RWPE1 (cell line): ENCODE results near the gene ZMIZ1.

Experiments used
- CTCF ChIA-PET: fragments of 350-600 bp; sonication (Branson Sonifier 250); formaldehyde crosslinking; extraction: SDS; loops from one replicate; lab custom pipeline; 2021; lab: Yijun Ruan, JAX
- POLR2A ChIA-PET: fragments of 400-600 bp; formaldehyde crosslinking; extraction: SDS; loops from one replicate; lab custom pipeline; 2020; ENCODE audit warnings: antibody characterized with exemption; ENCODE audit not compliant: low non-redundant PET; lab: Yijun Ruan, JAX
- DNase-seq: peaks from one replicate; pipeline ENCODE4 v3.0.0; 2012; ENCODE audit warnings: low spot score
- H3K27ac ChIP-seq: fragments of 450-650 bp; 2 replicates; pipeline ENCODE4 v1.5.1; 2017
- TF ChIP-seq, protein P1 (sequence below): fragments of 450-650 bp; conservative IDR thresholded peaks from 2 replicates; pipeline ENCODE4 v1.5.1; 2017; ENCODE audit warnings: low read depth, mild to moderate bottlenecking

Gene ZMIZ1

GRCh38 chr10:79069325-79070080, 737 bp downstream of the ZMIZ1 start:
- TF ChIP-seq, protein P1, sequence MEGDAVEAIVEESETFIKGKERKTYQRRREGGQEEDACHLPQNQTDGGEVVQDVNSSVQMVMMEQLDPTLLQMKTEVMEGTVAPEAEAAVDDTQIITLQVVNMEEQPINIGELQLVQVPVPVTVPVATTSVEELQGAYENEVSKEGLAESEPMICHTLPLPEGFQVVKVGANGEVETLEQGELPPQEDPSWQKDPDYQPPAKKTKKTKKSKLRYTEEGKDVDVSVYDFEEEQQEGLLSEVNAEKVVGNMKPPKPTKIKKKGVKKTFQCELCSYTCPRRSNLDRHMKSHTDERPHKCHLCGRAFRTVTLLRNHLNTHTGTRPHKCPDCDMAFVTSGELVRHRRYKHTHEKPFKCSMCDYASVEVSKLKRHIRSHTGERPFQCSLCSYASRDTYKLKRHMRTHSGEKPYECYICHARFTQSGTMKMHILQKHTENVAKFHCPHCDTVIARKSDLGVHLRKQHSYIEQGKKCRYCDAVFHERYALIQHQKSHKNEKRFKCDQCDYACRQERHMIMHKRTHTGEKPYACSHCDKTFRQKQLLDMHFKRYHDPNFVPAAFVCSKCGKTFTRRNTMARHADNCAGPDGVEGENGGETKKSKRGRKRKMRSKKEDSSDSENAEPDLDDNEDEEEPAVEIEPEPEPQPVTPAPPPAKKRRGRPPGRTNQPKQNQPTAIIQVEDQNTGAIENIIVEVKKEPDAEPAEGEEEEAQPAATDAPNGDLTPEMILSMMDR = no peak
- POLR2A ChIA-PET = no interaction called here
- CTCF ChIA-PET = interaction anchor here (1.0 to 6.1 kb wide), 3 partner anchors 122 to 217 kb away, joined by 3 to 42 read pairs (median 4); no protein-coding TSS in a partner anchor
- DNase-seq = peak; percentile 64
- peak overlapping the region; percentile 100 for H3K27ac ChIP-seq

DNA sequence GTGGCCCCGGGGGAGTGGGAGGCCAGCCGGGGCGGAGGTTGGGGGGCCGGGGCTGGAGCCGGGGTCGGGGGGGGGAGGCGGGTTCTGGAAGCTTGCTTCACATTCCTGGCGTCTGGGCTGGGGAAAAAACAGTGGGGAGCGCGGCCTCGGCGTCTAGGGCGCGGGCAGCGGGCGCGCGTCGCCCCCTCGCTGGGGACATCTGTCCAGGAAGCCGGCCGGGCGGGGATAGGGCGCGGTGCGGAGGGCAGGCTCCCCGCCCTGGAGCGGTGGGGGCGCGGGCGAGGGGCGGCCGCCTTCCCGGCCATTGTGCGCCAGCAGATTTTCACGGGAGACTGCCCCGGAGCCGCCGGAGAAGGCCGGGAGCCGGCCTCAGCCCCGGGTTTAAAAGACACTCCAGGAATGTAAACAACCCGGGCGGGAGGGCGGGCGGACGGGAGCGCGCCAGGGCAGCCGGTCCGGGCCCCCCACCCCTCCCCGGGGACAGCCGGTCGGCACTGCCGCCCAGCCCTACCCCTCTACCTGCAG, 1.4 kb downstream of the ZMIZ1 start:
- POLR2A ChIA-PET = interaction anchor here (0.8 kb wide), 1 partner anchor 295 kb away, joined by 3 read pairs; no protein-coding TSS in a partner anchor
- peak overlapping the region; percentile 100 for H3K27ac ChIP-seq
- no peak for DNase-seq
- CTCF ChIA-PET = interaction anchor here (0.5 to 6.1 kb wide), 3 partner anchors 125 to 1023 kb away, joined by 3 to 42 read pairs (median 4); no protein-coding TSS in a partner anchor
- TF ChIP-seq, protein P1 = no peak

DNA sequence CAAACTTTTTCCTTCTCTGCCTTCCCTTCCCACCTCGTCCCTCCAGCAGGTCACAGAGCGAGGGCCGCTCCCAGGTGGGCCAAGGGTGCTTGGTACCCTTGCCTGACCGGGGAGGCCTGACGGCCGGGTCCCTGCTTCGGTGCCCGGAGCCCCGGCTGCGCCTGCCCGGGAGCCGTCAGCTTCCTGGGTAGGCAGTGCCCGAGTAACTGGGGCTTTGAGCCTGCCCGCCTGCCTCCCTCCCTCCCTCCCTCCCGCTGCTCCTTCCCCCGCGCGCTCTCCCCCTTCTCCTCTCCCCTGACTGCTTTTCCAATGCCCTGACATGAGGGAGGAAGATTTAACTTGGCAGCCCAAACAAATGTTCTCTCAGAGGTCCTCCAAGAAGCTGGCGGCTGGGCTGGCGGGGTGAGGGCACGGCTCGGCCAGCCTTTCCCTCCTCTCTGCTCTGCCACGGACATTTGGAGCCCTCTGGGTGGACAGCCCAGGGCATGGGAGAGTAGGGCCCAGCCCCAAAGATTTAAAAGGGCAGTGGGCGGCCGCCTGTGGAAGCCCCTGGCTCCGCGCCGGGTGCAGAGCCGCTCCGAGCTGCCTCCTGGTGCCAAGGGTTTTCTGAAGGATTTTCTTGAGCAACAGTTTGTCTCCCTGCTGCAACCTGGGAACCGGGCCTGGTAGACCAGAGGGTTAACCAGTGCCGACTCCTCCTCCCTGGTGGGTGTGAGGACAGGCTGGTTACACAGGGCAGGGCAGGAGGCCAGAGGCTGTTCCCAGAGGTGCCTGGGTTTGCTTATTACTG, 2.0 kb downstream of the ZMIZ1 start:
- peak; percentile 95 for DNase-seq
- CTCF ChIA-PET = interaction anchor here (0.5 to 6.1 kb wide), 9 partner anchors 53 to 1024 kb away, joined by 3 to 42 read pairs (median 3); no protein-coding TSS in a partner anchor
- TF ChIP-seq, protein P1 = no peak
- POLR2A ChIA-PET = interaction anchor here (0.6 to 0.8 kb wide), 2 partner anchors 24 to 295 kb away, joined by 3 to 8 read pairs; no protein-coding TSS in a partner anchor
- H3K27ac ChIP-seq = peak overlapping the region; percentile 100

DNA sequence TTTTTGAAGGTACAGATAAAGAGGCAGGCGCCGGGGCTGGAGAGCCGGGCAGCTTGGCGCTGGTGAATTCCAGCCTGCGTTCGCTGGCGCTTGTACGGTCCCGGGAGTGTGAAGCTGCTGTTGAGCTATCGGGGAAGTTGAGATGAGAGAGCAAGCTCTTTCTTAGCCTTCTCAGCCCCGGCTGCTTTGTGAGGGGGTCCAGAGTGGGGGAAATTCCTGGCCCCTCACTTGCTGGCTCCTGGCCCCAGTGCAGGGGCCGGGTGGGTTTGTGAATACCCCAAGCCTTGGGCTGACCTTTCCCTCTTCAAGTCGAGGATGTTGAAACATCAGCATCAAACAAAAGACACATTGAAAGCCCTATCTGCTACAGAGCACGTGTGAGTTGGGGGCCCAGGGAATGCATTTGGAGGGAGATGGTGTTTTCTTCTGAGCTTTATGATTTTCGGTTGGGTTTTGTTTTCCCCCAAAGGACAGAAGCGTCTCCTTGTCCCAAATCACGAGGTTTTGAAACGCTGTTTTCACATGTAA, 2.7 kb downstream of the ZMIZ1 start:
- TF ChIP-seq, protein P1 = no peak
- CTCF ChIA-PET = interaction anchor here (0.6 to 6.1 kb wide), 5 partner anchors 53 to 124 kb away, joined by 3 to 42 read pairs (median 3); no protein-coding TSS in a partner anchor
- no peak for DNase-seq
- POLR2A ChIA-PET = interaction anchor here (0.6 kb wide), 1 partner anchor 25 kb away, joined by 8 read pairs; no protein-coding TSS in a partner anchor
- peak overlapping the region; percentile 100 for H3K27ac ChIP-seq

DNA sequence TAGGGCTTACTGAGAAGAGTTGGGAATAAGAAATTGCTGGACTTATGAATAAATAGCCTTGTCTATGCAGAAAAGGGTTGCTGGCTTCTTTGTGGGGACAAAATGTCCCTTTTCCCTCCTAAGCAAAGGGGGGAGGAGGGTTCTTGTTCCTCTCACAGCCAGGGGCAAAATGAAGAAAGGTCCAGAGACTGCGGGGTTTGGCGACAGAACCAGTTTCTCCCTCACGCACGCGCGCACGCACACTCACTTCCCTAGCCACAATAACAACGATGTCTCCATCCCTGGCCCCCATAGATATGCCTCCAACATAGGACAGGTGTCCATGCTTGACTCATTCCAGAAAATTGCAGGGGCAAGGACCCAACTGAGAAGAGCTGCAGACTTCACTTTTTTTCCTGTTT, 3.3 kb downstream of the ZMIZ1 start:
- DNase-seq = no peak
- peak overlapping the region; percentile 100 for H3K27ac ChIP-seq
- TF ChIP-seq, protein P1 = no peak
- ChIA-PET CTCF (no interaction called here), POLR2A (no interaction called here)
